Spleen (tissue), 11 donors: ENCODE results near the gene AFAP1. TPM values are rescaled to one million over a fixed set of nuclear protein-coding genes. Genes with fewer than 3 reads are reported as not detected.

Experiments
- DNase-seq: peaks from one replicate; pipeline ENCODE4 v3.0.0-alpha.2; 2020
- H3K27ac ChIP-seq, 8 donors: fragments of 200-600 bp; sonication (generic) in 7 of 8; 1 replicate in 4 of 8; 2 replicates in 4 of 8; pipeline versions ENCODE4 v1.5.0 to v1.8.0; 2016 to 2021; ENCODE audit warnings: inconsistent platforms in 4 of 8, mild to moderate bottlenecking in 4 of 8, moderate library complexity in 1 of 8
- H3K27me3 ChIP-seq, 7 donors: fragments of 200-600 bp; sonication (generic) in 6 of 7; replicated peaks in 1 of 7; 1 replicate in 4 of 7; 2 replicates in 3 of 7; pipeline versions ENCODE4 v1.5.0 to v1.8.0; 2016 to 2021; ENCODE audit warnings: inconsistent platforms in 3 of 7, mild to moderate bottlenecking in 1 of 7
- H3K36me3 ChIP-seq, 6 donors: fragments of 200-600 bp; sonication (generic) in 5 of 6; 1 replicate in 4 of 6; 2 replicates in 2 of 6; pipeline versions ENCODE4 v1.5.0 to v1.8.0; 2016 to 2021; ENCODE audit warnings: inconsistent platforms in 2 of 6
- H3K4me1 ChIP-seq, 6 donors: fragments of 200-600 bp; sonication (generic) in 5 of 6; 1 replicate in 3 of 6; 2 replicates in 3 of 6; pipeline versions ENCODE4 v1.5.0 to v1.8.0; 2016 to 2021; ENCODE audit warnings: inconsistent platforms in 3 of 6
- H3K4me3 ChIP-seq, 8 donors: fragments of 200-600 bp; sonication (generic) in 7 of 8; 1 replicate in 4 of 8; 2 replicates in 4 of 8; pipeline versions ENCODE4 v1.5.0 to v1.8.0; 2016 to 2021; ENCODE audit warnings: inconsistent platforms in 4 of 8, mild to moderate bottlenecking in 4 of 8, moderate library complexity in 2 of 8
- H3K9me3 ChIP-seq, 8 donors: fragments of 200-600 bp; sonication (generic) in 7 of 8; 1 replicate in 4 of 8; 2 replicates in 4 of 8; pipeline versions ENCODE4 v1.5.0 to v1.8.0; 2016 to 2021; ENCODE audit warnings: inconsistent platforms in 4 of 8
- POLR2A ChIP-seq, 3 donors: fragments of 450-650 bp; IDR thresholded peaks; one replicate each; pipeline ENCODE4 v1.5.1; 2017; ENCODE audit warnings: antibody characterized with exemption in 3 of 3, mild to moderate bottlenecking in 1 of 3
- POLR2AphosphoS5 ChIP-seq, 3 donors: sonication (generic); formaldehyde crosslinking; IDR thresholded peaks; one replicate each; pipeline ENCODE4 v1.5.1; 2017; ENCODE audit warnings: antibody characterized with exemption in 3 of 3
- WGBS, 5 donors: extraction: QIAGEN DNeasy Blood & Tissue Kit in 3 of 5; methylation state at CpG; one replicate each; pipeline versions ENCODE4 v1.1.5 to v1.1.7; 2013 to 2018; 5-methylcytosine and 5-hydroxymethylcytosine counted together
- intact Hi-C: fragments of 100-400 bp; cut with DNase I; formaldehyde crosslinking; loops from one replicate; pipeline ENCODE4 v1.15.0; 2023; ENCODE audit warnings: low total_unique reads
- polyA plus RNA-seq, 3 donors: library from polyadenylated mRNA; stranded (reverse); fragments of 200-250 nt; gene quantifications; one replicate each; pipeline ENCODE4 v1.2.1, GENCODE V29; 2013
- total RNA-seq, 7 donors: library from RNA; depleted of rRNA in 3 of 7; stranded (reverse); fragments of >200 nt in 3 of 7; fragmentation: NEBNext Ultra II Directional in 4 of 7; extraction: Animal tissue kit (Norgen Biotek cat#: 25700) in 4 of 7; gene quantifications; one replicate each; pipeline versions ENCODE4 v1.1.0 to v1.2.1, GENCODE V29; 2016 to 2021
- TF ChIP-seq, protein P1 (sequence below), 11 experiments: fragments of 200-600 bp in 7 of 11; fragments of 450-650 bp in 4 of 11; sonication (generic) in 4 of 11; IDR thresholded peaks in 8 of 11; conservative IDR thresholded peaks in 3 of 11; 1 replicate in 7 of 11; 2 replicates in 4 of 11; pipeline versions ENCODE4 v1.4.0 to v1.8.0; 2016 to 2021; ENCODE audit warnings: antibody characterized with exemption in 11 of 11, inconsistent platforms in 4 of 11, mild to moderate bottlenecking in 1 of 11
- donor health status: healthy with polysubstance abuse.
- donor health status: DM: no; HTN: no; CAD: no; lungs with moderate emphysema.
- donor health status: DM: no; HTN: no; CAD: no.
- donor health status: Bipolar disorder and iron deficiency.
- donor health status: healthy.
- donor health status: DM: no; HTN: no; CAD: no.
- donor health status: DM: yes; HTN: yes; CAD: no.

The AFAP1 gene
- total and polyA plus RNA-seq, 10 donors, result 1.6 to 29.2 (median 12.1) TPM

DNA sequence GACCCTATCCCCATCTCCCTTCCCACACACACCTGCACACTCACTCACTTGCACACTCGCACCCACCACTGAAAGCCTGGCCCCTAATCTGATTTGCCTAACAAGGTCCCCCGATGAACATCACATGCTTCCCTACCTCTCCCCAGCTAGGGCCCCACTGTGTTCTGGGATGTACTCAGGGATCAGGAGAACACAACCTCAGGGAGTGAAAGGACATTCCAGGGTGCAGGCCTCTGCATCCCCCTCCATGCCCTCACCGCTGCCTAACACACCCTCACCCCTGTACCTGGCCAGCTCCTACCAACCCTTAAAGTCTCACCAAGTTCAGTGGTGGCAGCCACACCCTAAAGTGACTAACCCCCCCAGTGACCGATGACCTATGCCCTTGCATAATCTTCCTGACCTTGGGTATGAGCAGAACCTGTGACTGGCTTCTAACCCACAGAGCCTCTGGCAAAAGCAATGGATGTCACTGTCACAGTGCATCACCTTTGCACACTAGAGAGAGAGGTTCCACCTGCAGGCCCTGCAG, 2.4 kb upstream of the AFAP1 start:
- 89 to 98% (median 92%) methylated on average over 3 to 4 of the region's 4 CpGs for WGBS, 5 donors
- Histone ChIP-seq H3K27me3 (peaks cover 0 to 39% (median 27%) of the 10 kb centered on the region in 7 donors), H3K4me3 (no peak overlapping the region), H3K9me3 (no peaks in the 10 kb centered on the region), H3K36me3 (no peaks in the 10 kb centered on the region), H3K27ac (no peak overlapping the region), H3K4me1 (peaks cover 0 to 32% (median 25%) of the 10 kb centered on the region in 6 donors)
- no peak for DNase-seq
- TF ChIP-seq POLR2A (IDR thresholded peaks at IDR 0.05) (no peak), POLR2AphosphoS5 (IDR thresholded peaks at IDR 0.05) (no peak)
- TF ChIP-seq, protein P1, sequence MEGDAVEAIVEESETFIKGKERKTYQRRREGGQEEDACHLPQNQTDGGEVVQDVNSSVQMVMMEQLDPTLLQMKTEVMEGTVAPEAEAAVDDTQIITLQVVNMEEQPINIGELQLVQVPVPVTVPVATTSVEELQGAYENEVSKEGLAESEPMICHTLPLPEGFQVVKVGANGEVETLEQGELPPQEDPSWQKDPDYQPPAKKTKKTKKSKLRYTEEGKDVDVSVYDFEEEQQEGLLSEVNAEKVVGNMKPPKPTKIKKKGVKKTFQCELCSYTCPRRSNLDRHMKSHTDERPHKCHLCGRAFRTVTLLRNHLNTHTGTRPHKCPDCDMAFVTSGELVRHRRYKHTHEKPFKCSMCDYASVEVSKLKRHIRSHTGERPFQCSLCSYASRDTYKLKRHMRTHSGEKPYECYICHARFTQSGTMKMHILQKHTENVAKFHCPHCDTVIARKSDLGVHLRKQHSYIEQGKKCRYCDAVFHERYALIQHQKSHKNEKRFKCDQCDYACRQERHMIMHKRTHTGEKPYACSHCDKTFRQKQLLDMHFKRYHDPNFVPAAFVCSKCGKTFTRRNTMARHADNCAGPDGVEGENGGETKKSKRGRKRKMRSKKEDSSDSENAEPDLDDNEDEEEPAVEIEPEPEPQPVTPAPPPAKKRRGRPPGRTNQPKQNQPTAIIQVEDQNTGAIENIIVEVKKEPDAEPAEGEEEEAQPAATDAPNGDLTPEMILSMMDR (IDR thresholded peaks at IDR 0.05 in 8 of 11, conservative IDR thresholded peaks at IDR 0.05 in 3 of 11), result no peak
- intact Hi-C loops, result no loop called here

DNA sequence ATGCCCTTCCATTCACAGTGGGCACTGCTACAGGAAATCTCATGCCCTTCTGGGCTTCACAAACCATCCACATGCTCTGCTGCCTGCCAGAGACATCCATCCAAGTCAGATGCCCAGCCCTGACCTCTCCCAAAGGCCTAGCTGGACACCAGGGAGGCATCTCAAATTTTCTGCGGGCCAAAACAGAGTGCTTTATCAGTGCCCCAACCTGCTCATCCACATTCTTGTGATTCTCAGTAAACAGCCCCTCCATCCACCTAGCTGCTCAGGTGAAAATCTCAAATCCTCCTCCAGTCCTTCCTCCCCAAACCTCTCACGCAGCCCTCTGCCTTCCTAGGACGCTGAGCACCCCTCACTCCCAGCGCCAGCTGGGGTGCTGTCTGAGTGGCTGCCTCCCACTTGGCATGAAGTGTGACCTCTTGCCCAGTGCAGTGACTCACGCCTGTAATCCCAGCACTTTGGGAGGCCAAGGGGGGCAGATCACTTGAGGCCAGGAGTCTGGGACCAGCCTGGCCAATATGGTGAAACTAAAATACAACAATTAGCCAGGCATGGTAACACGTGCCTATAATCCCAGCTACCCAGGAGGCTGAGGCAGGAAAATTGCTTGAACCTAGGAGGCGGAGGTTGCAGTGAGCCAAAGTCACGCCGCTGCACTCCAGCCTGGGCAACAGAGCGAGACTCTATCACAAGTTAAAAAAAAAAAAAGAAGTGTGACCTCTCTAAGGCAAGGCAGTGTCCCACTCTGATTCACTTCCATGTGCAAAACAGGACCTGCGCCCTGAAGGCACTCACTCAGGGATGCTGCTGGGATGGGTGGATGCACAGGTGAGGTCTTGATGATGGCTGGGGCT, 1.7 kb upstream of the AFAP1 start:
- no peak for TF ChIP-seq POLR2A (IDR thresholded peaks at IDR 0.05)
- TF ChIP-seq POLR2AphosphoS5 (IDR thresholded peaks at IDR 0.05), result no peak
- TF ChIP-seq, protein P1 (IDR thresholded peaks at IDR 0.05 in 8 of 11, conservative IDR thresholded peaks at IDR 0.05 in 3 of 11), result no peak
- DNase-seq, result no peak
- 75 to 84% (median 78%) methylated on average over 11 of the region's 11 CpGs for WGBS, 5 donors

DNA sequence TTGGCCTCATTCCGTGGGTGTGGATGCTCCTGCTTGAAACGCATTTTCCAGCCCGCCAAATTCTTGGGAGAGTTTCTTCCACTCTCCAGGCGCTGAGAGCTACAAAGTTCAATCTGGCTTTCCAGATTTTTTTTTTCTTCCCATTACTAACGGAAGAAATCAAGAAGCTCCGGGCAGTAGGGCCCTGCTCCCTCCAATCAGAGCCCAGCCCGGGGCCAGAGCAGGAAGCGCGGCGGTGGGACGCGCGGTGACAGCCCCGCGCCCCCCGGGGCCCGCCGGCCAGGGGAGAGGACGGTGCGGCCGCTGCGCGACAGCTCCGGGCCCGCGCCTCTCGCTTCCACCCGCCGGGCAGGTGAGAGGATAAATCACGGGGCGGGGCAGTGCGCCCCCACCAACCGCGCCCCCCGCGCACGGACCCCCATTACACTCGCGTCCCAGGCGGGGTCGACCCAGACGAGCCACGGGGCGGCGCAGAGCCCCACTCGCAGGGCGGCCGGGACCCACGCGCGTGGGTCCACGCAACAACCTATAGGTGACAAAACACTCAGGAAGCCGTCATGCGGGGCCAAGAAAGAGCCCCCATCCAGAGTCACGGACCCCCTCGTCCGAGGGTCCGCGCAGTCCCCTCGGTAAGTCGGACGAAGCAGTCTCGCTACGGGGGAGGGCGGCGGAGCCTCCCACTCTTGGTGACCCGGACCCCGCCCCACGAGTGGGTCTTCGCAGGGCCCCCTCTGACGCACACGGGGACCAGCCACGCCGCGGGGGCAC, 868 bp downstream of the AFAP1 start:
- H3K4me1 ChIP-seq, result peaks cover 0 to 50% (median 25%) of the 10 kb centered on the region in 6 donors
- peak overlapping the region; percentile 57 to 90 (median 86) for H3K27ac ChIP-seq
- no peaks in the 10 kb centered on the region for H3K36me3 ChIP-seq
- DNase-seq, result no peak
- intact Hi-C loops, result no loop called here
- TF ChIP-seq POLR2AphosphoS5 (IDR thresholded peaks at IDR 0.05) (peak; percentile 22 to 64 (median 43)), POLR2A (IDR thresholded peaks at IDR 0.05) (no peak)
- H3K9me3 ChIP-seq, result no peaks in the 10 kb centered on the region
- WGBS, 5 donors, result 5 to 9% (median 7%) methylated on average over 20 to 75 of the region's 75 CpGs
- H3K4me3 ChIP-seq, result peak overlapping the region; percentile 51 to 83 (median 64)
- peaks cover 0 to 49% (median 27%) of the 10 kb centered on the region in 7 donors for H3K27me3 ChIP-seq

More for the DNA sequence above, 1.7 kb upstream of the AFAP1 start:
- intact Hi-C loops, result no loop called here
- Histone ChIP-seq H3K27me3 (peaks cover 0 to 44% (median 27%) of the 10 kb centered on the region in 7 donors), H3K4me1 (peaks cover 0 to 39% (median 25%) of the 10 kb centered on the region in 6 donors), H3K27ac (no peak overlapping the region), H3K9me3 (no peaks in the 10 kb centered on the region), H3K4me3 (no peak overlapping the region), H3K36me3 (no peaks in the 10 kb centered on the region)

DNA sequence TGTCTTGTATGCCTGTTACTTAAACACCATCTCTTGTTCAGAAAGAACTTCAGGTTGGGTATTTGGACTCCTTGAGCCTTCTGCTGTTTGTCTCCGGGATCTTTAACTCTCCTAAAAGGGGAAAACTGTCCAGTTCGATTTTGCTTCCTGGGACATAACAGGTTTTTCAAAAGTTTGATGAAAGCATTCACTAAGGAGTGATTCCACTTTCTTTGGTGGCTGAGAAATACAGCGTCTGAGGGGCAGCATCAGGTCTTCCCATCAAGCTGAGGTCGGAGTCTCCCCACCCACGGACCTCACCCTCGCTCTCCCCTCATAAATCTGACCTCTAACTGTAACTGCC, 1.4 kb downstream of the AFAP1 start:
- intact Hi-C loops, result no loop called here
- Histone ChIP-seq H3K4me1 (peaks cover 0 to 50% (median 25%) of the 10 kb centered on the region in 6 donors), H3K36me3 (peaks cover 0 to 3% (median 0%) of the 10 kb centered on the region in 6 donors), H3K9me3 (no peaks in the 10 kb centered on the region), H3K4me3 (peak overlapping the region; percentile 51 to 83 (median 64)), H3K27me3 (peaks cover 0 to 49% (median 27%) of the 10 kb centered on the region in 7 donors), H3K27ac (peak overlapping the region in 7 of 8 donors; percentile 69 to 90 (median 86))
- DNase-seq, result no peak
- no peak for TF ChIP-seq POLR2A (IDR thresholded peaks at IDR 0.05)
- TF ChIP-seq POLR2AphosphoS5 (IDR thresholded peaks at IDR 0.05), result no peak
- TF ChIP-seq, protein P1 (IDR thresholded peaks at IDR 0.05 in 8 of 11, conservative IDR thresholded peaks at IDR 0.05 in 3 of 11), result no peak
- WGBS, 5 donors, result 17 to 24% (median 22%) methylated on average over 6 of the region's 6 CpGs
